ENCODE measurements around the gene CAPN5.
"Not testable (repeated sequence)": the region's sequence is repeated elsewhere in the genome, so short reads cannot be mapped to it uniquely, and the experiment has no call there.

CAPN5 gene

DNA sequence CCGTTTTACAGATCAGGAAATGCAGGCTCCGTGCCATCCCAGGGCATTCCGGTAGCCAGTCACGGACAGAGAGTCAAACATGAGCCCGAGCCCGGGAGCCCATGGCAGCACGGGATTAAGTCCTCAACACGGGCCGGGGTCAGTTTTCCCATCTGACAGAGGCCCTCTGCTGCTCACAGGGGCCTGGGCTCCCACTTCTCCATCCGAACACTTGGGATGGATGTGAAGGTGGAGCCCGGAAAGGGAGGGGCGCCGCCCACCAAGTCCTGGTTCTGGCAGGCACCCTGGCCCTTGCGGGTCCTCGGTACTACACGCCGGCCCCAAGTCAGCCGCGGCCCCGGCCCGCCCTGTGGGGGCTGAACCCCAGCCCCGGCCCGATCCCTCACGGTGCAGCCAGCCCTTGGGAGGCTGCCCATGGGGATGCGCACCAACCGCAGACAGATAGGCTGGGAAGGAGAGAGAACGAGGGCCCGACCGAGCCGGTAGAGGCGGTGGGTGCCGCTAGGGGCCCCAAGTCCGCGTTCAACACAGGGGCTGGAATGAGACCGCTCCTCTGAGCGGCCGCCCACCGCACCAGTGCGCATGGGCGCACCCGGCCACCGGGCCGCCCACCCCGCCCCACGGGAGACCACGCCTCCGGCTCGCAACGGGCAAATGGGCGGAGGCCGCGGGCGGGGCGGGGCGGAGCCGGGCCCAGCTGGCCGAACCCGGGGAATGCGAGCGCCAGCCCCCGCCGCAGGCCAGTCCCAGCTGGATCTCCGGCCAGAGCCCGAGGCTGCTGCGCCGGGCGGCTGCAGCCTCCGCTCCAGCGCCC lies at the start of gene CAPN5:
CAPN5 (plus strand) TSS at position 743 of the 814 bp plus-strand sequence. CDS start 17,916 bp downstream, outside the sequence.
- peak; percentile 83 for DNase-seq

DNA sequence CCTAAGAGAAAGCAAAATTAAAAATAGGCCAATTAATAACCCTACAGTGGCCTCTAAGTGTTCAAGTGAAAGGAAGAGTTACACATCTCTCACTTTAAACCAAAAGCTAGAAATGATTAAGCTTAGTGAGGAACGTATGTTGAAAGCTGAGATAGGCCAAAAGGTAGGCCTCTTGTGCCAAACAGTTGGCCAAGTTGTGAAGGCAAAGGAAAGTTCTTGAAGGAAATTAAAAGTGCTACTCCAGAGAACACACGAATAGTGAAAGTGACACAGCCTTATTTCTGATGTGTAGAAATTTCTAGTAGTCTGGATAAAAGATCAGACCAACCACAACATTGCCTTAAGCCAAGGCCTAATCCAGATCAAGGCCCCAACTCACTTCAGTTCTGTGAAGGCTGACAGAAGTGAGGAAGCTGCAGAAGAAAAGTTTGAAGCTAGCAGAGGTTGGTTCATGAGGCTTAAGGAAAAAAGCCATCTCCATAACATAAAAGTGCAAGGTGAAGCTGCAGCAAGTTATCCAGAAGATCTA lies 48.3 kb upstream of the CAPN5 start:
- not testable (repeated sequence) for DNase-seq

DNA sequence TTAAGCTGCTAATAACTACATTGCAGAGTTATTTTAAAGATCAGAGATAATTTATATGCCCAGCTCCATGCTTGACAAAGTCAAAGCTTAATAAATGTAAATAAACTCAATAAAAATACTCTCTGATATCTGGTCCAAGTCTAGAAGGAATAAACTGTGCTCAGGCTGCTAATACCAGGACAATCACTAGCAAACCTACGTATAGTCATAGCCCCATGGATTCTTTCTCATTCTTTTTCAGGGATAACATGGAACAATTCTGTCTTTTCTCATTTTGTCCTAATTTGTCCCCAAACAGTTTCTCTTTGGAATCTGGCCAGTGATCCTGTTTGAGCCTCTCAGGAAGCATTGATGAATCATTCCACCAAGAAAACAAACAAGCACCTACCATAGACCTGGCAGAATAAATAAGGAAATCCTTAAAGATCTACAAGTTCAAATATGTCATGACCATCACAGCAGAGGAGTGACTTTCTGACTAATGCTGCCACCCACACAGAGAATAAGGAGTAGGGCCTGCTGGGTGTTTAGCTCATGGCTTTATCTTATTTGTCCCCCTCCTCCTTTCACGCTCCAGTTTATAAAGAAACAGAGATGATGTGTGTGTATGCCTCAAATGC lies 46.7 kb upstream of the CAPN5 start:
- no peak for DNase-seq

DNA sequence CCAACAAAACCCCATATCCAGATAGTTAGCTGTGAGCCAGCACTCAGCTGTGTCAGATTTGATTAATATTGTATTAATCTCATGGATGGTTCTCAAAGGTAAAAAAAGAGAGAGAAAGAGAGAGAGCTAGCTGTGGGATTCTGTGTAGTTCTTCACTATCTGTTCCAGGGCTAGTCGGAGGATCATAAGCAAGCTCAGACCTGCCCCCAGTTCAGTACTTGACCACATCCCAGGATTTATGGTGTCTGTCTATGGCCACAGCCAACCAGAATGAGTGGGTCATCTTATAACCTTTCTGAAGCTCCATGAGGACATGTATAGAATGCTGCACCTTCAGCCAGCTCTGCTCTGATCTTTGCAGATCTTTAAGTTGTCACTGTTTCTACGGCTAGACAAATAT lies 46.0 kb upstream of the CAPN5 start:
- DNase-seq = no peak

DNA sequence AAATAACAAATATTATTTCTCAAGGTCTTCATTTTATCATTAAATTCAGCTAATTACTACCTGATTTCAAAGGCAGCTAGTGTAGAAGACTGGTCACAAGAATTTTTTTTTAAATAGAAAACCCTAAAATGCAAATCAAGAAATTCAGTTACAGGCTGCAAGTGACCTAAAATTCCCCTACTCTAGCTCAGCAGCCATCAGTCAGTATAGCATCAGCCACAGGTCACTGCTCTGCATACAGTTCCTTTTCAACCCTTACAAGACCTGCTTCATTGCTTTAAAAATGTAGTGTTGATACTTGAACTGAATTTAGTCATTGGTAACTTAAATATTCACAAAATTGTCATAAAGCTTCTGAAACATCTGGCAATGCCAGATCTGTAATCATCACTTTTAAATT lies 42.0 kb upstream of the CAPN5 start:
- no peak for DNase-seq

DNA sequence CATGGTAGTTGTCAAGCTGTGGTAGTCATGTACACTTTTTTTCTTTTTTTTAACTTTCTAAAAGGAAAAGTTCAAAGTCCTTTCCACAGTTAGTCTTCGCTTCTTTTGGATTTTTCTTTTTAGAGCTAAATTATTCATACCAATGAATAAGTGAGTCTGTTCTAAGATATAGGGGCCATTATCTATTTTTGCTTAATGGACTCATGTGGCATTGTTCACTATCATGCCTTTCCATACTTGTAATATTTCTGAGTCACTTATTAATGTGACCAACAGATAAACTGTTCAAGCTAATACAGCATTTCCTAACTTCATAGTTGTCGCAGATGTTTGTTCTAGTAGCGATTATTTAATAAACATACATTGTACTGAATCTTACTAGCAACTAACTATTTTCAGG lies 40.5 kb upstream of the CAPN5 start:
- no peak for DNase-seq

DNA sequence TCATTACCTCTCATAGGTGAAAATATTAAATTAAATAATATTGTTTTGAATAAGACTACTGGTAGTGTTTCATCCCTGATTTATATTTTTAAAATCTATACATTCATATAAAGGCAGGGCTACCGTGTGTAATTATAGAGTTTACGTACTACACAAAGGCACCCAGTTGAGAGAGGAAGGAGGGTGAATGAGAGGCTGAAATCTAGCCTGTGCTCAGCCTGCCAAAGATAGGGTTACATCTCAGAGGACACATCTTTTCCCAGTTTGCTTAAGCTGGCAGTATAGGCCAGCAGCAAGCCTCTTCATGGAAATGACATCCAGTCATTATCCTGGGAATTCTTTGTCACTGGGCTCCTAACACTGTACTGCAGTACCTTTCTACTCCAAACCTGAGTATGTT lies 40.0 kb upstream of the CAPN5 start:
- DNase-seq = no peak

DNA sequence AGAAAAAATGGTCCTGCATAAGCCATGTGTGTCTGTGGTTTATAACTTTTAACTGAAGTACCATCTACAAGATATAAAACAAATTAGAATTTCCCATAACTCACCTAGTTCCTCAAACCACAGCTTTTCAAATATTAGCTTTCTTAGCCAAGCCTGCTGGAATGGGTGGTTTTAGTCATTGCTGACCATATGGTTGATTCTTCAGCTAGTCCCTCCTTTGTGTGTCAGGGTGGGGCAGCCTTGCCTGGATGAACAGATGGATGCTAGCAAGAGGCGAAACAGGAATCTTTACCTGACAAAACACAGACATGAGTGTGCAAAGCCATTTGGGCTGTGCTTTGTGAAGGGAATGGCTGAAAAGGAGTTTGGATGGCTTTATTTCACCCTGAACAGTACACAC lies 39.5 kb upstream of the CAPN5 start:
- DNase-seq = peak; percentile 4

DNA sequence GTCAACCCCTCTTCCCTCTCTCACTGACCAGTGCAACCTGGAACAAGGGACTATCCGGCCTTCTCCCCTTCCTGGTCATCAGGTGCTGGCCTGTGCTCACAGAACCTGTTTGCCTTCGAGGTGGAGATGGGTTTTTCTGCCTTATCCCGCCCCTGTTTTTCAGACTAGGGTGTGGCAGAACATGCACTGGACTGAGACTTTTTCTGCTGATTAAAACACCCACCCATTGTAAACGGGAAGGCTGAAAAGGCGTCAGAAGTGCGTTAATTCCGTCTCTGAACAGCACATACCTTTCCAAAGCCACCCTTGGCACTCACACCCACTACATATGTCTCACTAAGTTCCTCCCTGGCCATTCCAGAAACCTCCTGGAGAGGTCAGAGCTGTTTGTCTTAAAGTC lies 36.9 kb upstream of the CAPN5 start:
- DNase-seq = no peak

DNA sequence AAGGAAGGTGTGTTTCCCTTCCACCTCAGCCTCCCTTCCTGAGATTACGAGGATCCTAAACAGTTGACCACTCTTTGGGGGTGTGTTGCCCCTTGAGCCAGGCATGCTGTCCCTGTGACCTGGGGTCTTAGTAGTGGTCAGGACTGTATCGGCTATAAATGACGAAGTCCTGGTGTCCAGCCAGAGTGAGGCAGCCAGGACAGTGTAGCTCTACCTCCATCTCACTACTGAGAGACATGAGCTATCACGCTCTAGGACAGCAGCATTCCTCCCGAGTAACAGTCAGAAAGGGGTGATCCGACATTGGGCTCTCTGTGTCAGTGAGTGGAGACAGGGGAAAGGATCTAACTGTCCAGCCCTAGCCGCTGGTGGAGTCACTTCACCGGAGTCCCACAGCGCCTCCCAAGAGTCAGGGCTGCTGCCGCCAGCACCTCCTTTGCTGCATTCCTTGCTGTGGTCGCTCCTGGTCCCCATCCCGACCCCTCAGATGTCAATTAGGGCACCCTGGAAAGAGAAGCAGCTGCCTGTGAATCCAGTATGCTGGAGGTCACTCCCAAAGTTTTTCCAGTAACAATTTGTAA lies 35.8 kb upstream of the CAPN5 start:
- DNase-seq = no peak

DNA sequence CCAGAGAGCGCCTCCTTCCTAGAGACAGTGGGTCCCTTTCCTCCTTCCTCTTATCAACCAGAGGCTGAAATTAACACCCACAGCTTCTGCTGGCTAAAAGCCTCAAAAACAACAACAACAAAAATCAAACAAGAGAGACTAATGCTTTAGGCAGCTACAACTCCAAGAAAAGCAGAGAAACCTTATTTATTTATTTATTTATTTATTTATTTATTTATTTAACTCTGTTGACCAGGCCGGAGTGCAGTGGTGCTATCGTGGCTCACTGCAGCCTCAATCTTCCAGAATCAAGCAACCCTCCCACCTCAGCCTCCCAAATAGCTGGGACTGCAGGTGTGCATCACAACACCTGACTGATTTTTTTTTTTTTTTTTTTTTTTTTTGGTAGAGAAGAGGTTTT lies 35.2 kb upstream of the CAPN5 start:
- no peak for DNase-seq

DNA sequence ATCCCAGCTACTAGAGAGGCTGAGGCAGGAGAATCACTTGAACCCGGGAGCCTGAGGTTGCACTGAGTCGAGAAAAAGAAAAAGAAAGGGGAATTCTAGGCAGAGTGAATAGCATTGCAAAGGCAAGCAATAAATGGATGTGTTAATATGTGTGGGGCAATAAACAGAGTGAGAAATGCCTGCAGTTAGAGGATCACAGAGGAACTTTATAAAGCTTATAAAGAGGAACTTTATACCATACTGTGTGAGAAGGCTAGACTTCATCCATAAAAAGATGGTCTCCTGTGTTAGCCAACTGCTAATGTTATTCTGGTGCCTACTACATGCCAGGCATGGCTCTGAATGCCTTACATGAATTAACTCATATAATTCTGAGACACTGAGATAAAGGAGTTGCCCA lies 31.7 kb upstream of the CAPN5 start:
- no peak for DNase-seq

DNA sequence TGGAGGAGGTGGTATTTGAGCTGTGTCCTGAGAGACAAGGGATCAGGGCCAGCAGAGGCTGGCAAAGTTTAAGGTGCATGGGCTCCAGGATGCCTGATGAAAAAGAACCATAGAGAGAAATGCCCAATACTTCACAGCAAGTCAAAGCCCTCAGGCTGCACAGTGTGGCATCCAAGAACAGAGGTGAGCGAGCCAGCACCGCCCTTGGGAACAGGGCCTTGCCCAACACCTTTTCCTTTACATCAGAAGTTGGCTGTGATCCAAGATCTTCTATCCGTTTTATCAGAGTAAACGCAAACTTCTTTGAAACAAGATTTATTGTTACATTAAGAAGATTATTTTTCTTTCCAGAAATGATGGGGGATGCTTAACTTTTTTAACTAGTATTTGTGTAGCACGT lies 31.2 kb upstream of the CAPN5 start:
- DNase-seq = no peak

DNA sequence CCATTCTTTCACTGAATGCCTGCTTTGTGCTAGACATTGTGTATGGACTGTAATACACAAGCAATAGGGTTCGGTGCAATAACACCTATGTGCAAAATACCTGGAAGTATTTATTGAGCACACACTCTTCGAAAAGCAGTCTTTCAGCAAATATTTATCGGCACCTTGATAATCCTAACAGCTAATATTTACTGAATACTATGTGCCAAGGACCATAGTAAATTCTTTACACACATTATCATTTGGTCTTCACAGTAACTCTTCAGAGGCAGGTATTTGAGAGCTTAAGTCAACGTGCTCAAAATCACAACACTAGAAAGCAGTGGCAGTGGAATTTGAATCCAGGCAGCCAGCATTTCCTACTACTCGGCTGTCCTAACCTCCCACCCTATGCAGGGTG lies 30.4 kb upstream of the CAPN5 start:
- DNase-seq = no peak

DNA sequence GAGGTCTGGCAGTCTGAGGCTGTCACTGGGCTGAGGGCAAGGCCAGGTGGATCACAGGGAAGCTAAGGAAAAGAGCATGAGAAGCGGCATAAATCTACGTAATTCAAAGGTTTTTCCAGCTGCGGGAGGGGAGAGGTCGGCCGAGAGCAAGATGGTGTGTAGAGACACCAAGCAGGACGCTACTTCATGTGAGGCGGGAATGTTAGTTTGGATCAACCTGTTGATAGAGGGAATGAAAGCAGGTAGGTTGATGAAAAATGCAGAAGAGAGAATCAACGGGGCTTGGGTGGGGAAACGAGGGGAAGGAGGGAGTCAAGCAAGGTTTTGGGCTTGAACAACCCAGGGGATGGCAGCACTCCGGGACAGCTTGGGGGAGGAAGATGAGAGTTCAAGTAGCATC lies 29.7 kb upstream of the CAPN5 start:
- DNase-seq = no peak

DNA sequence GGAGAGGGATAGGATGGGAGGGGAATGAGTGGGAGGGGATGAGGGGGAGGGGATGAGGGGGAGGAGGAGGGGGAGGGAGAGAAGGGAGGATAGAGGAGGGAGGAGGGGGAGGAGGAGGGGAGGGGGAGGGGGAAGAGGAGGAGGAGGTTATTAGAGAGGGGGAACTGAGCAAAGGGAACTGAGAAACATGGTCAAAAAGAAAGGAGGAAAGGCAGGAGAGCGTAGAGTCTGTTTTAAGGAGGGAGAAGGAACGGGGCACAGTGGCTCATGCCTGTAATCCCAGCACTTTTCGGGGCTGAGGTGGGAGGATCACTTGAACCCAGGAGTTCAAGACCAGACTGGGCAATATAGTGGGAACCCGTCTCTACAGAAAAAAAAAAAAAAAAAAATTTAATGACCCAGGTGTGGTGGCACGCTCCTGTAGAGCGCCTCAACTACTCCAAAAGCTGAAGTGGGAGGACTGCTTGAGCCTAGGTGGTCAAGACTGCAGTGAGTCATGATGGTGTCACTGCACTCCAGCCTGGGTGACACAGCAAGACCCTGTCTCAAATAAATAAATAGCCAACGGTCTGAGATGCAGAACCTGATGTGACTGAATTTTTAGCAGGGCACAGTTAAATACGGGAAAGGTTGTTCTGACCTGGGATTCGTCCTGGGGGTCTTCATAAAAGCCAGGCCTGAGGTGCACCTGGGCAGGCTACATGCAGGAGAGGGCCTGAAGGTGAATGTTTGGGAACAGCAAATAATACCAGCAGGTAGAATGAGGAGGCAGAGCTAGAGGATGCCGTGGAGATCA lies 28.5 kb upstream of the CAPN5 start:
- DNase-seq = no peak

DNA sequence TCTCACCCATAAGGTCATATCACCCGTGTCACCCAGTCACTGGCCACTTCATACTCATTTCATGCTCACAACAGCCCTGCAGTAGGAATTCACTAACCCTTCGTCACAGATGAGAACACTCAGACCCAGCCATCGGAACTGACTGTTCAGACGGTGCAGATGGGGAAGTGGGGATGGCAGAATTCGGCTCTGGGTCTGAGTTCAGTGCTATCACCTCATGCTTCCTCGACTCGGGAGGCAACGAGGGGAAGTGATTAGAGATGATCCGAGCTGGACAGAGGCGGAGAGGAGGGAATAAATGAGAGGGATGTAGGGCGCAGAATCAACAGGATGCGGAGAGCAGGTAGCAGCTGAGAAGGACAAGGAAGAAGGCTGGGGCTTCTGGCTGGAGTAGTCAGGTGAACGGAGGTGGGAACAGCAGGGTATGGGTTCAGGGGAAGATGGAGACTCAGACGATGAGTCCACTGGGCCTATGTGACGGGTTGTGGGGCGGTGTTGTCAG lies 27.9 kb upstream of the CAPN5 start:
- no peak for DNase-seq

DNA sequence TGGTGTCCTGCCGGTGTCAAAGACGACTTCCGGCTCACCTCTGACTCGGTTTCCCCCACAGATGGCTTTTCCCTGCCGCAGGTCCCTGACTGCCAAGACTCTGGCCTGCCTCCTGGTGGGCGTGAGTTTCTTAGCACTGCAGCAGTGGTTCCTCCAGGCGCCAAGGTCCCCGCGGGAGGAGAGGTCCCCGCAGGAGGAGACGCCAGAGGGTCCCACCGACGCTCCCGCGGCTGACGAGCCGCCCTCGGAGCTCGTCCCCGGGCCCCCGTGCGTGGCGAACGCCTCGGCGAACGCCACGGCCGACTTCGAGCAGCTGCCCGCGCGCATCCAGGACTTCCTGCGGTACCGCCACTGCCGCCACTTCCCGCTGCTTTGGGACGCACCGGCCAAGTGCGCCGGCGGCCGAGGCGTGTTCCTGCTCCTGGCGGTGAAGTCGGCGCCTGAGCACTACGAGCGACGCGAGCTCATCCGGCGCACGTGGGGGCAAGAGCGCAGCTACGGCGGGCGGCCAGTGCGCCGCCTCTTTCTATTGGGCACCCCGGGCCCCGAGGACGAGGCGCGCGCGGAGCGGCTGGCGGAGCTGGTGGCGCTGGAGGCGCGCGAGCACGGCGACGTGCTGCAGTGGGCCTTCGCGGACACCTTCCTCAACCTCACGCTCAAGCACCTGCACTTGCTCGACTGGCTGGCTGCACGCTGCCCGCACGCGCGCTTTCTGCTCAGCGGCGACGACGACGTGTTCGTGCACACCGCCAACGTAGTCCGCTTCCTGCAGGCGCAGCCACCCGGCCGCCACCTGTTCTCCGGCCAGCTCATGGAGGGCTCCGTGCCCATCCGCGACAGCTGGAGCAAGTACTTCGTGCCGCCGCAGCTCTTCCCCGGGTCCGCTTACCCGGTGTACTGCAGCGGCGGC lies 27.0 kb upstream of the CAPN5 start:
- no peak for DNase-seq

DNA sequence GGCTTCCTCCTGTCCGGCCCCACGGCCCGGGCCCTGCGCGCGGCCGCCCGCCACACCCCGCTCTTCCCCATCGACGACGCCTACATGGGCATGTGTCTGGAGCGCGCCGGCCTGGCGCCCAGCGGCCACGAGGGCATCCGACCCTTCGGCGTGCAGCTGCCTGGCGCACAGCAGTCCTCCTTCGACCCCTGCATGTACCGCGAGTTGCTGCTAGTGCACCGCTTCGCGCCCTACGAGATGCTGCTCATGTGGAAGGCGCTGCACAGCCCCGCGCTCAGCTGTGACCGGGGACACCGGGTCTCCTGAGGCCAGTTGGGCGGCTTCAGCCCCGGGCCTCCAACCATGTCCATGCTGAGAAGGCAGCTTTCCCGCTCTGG lies 26.4 kb upstream of the CAPN5 start:
- DNase-seq = no peak

DNA sequence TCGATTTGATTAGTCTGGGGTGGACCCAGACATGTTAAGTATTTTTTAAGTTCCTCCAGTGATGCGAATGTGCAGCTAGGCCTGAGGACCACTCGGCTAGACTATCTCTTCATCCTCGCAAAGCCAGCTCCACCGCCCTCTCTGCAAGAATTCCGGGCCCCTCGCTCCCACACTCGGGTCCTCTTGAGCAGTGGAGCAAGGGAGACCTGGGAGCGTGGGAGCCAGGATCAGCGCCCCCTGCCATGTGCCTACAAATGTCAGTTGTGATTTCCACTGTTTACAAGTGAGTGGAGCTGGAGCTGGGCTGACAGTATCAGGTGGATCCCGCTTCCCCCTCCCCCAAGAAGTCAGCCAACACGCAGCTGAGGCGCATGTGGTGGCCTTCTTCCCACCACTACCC lies 25.9 kb upstream of the CAPN5 start:
- no peak for DNase-seq

DNA sequence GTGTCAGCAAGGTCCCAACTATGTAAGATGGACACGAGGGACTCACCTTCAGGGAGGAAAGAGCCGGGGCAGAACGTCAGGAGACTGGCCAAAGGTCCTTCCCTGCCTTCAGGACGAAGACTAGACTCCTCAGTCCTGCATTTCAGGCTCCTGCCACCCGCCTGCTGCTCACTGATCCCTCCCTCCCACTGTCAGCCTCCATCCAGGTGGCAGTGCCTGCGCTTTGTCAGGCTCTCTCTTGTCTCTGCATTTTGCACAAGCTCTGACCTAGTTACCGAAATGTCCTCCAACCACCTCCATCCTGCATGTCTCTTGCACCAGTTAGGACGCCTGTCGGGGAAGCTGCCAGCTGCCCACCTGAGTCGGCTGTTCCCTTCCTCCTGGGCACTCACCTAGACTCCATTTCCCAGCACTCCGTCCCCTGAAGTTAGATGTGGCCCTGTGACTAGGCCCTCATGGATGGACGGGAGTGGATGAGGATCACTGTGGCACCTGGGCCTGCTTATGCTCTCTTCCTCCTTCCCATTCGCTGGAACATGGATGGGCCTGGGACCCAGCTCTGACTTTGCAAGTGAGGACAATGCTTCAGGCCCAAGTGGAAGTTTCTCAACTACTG lies 24.6 kb upstream of the CAPN5 start:
- DNase-seq = no peak

DNA sequence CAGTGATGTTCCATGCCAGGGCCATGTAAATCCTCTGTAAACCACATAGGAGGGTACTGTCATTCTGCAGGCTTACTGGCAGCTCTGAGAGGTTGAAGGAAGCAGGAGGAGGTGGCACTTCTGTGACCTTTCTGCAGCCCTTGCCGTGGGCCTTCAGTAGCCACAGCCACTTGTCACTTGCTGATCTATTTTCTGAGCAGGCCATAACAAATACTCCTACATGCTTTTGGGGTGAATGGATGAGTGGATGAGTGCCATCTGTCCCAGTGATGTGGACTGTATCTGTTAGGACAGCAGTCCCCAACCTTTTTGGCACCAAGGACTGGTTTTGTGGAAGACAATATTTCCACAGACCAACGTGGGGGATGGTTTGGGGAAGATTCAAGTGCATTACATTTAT lies 22.4 kb upstream of the CAPN5 start:
- DNase-seq = no peak
